Body of pancreas (tissue), 4 donors: ENCODE data around the gene TMEM245.

Experiments
- POLR2A ChIP-seq, 3 donors: fragments of 450-650 bp; IDR thresholded peaks; one replicate each; pipeline ENCODE4 v1.6.1; 2016; ENCODE audit warnings: antibody characterized with exemption in 3 of 3, mild to moderate bottlenecking in 2 of 3
- TF ChIP-seq, protein P1 (sequence below), 7 experiments: fragments of 450-650 bp in 4 of 7; fragments of 200-600 bp in 3 of 7; sonication (generic) in 3 of 7; IDR thresholded peaks; one replicate each; pipeline ENCODE4 v1.5.1; 2016 to 2019; ENCODE audit warnings: antibody characterized with exemption in 7 of 7

DNA sequence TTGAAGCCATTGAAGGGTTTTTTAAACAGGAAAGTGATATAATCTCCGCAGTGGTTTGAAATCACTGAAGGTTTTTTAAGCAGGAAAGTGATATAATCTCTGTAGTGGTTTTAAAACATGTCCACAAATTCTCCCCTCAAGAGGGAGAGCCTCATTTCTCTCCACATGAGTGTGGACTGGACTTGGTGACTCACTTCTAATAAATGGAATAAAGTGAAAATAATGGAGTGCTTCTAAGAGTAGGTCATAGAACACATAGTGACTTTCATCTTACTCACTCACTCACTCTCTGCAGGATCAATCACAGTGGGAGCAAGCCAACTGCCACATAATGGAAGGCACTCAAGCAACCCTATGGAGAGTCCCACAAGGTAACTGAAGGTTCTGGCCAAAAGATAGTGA is 118.5 kb downstream of the TMEM245 start:
- TF ChIP-seq, protein P1, sequence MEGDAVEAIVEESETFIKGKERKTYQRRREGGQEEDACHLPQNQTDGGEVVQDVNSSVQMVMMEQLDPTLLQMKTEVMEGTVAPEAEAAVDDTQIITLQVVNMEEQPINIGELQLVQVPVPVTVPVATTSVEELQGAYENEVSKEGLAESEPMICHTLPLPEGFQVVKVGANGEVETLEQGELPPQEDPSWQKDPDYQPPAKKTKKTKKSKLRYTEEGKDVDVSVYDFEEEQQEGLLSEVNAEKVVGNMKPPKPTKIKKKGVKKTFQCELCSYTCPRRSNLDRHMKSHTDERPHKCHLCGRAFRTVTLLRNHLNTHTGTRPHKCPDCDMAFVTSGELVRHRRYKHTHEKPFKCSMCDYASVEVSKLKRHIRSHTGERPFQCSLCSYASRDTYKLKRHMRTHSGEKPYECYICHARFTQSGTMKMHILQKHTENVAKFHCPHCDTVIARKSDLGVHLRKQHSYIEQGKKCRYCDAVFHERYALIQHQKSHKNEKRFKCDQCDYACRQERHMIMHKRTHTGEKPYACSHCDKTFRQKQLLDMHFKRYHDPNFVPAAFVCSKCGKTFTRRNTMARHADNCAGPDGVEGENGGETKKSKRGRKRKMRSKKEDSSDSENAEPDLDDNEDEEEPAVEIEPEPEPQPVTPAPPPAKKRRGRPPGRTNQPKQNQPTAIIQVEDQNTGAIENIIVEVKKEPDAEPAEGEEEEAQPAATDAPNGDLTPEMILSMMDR (IDR thresholded peaks at IDR 0.05): no peak
- TF ChIP-seq POLR2A (IDR thresholded peaks at IDR 0.05): no peak
